ENCODE data around the gene GATA3. TPM values are rescaled to one million over a fixed set of nuclear protein-coding genes. Genes with fewer than 3 reads are reported as not detected.

The GATA3 gene
- total and polyA plus RNA-seq, 3 donors from 2014 or later = 0.31 to 1.9 (median 0.50) TPM

DNA sequence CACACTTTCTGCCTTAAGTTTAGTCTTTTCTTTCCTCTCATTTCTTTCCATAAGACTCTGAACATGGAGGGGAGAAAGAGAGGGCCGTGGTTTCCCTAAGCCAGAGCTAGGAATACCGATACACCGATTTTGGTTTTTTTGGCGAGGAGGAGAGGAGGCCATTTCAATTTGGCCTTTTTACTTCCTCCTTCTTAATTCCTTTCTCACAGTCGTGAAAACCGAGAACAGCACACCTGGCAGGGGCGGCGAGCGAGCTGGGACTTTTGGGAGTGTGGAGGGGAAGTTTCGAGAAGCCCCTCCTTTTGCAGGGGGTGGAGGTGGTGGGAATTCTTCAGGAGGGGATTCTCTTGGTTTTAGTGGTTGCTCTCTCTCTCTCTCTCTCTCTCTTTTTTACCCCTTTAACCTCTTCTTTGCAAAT, 6.2 kb downstream of the GATA3 start:
- no peaks in the 10 kb centered on the region for H3K27me3 ChIP-seq
- TF ChIP-seq, protein P1, sequence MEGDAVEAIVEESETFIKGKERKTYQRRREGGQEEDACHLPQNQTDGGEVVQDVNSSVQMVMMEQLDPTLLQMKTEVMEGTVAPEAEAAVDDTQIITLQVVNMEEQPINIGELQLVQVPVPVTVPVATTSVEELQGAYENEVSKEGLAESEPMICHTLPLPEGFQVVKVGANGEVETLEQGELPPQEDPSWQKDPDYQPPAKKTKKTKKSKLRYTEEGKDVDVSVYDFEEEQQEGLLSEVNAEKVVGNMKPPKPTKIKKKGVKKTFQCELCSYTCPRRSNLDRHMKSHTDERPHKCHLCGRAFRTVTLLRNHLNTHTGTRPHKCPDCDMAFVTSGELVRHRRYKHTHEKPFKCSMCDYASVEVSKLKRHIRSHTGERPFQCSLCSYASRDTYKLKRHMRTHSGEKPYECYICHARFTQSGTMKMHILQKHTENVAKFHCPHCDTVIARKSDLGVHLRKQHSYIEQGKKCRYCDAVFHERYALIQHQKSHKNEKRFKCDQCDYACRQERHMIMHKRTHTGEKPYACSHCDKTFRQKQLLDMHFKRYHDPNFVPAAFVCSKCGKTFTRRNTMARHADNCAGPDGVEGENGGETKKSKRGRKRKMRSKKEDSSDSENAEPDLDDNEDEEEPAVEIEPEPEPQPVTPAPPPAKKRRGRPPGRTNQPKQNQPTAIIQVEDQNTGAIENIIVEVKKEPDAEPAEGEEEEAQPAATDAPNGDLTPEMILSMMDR (IDR thresholded peaks at IDR 0.05) = no peak
- TF ChIP-seq POLR2A (IDR thresholded peaks at IDR 0.05) = no peak
- WGBS, 2 donors = 40 to 50% methylated on average over 10 of the region's 10 CpGs

DNA sequence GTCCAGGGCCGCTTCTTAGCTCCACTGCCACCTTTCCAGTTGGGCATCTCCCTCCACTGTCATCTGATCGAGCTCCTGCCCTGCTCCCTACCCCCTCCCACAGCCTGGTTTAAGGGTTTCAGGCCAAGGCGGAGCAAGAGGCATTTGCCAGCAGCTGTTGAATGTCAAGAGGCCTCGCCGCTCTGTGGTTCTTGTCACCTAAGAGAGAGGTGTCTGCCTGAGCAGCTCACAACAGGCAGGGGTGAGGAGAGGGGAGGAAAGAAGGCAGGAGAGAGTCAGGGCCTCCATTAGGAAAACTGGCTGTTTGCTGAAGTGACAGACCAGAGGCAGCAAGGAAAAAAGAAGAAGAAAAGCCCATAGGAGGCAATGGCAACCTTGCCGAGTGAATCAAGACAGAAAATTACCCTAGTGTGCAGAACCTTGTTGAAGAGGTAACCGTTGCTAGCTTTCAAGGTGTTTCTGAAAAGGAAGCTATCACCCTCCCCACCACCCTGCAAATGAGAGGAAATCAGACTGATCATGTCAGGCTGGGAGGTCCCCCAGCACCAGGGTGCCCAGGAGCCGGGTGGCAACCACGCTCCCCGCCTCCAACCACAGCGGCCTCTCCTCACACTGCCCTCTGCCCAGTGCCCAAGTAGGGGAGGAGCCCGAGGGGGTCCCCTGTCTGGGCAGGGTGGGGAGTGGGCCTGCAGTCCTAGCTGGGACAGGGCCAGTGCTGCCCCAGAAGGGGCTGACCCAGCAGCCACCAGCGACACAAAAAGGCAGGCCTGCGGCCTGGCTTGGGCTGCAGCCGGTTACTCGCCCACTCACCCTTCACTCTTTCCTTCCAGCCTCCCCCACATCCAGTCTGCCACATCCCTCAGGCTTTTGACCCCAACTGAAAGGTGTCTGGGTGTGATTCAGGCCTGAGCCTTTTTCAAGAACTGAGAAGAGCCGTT, 7.1 kb downstream of the GATA3 start:
- DNase-seq = no peak
- intact Hi-C loops (cut with DNase I; ENCODE audit: low total_unique reads) = no loop called here
- H3K36me3 ChIP-seq (ENCODE audit: low read depth, missing control alignments) = no peaks in the 10 kb centered on the region
- no peak overlapping the region for H3K27ac ChIP-seq
- H3K4me3 ChIP-seq = no peak overlapping the region
- H3K27me3 ChIP-seq = no peaks in the 10 kb centered on the region
- WGBS, 2 donors = 70 to 84% methylated on average over 16 to 17 of the region's 17 CpGs
- TF ChIP-seq POLR2A (IDR thresholded peaks at IDR 0.05) = no peak
- TF ChIP-seq, protein P1 (IDR thresholded peaks at IDR 0.05) = no peak
- H3K4me1 ChIP-seq = no peaks in the 10 kb centered on the region
- H3K9me3 ChIP-seq = no peaks in the 10 kb centered on the region

More for the DNA sequence above, 6.2 kb downstream of the GATA3 start:
- intact Hi-C loops (cut with DNase I; ENCODE audit: low total_unique reads) = no loop called here
- H3K36me3 ChIP-seq (ENCODE audit: low read depth, missing control alignments) = no peaks in the 10 kb centered on the region
- no peak for DNase-seq
- no peaks in the 10 kb centered on the region for H3K4me1 ChIP-seq
- no peak overlapping the region for H3K27ac ChIP-seq
- no peak overlapping the region for H3K4me3 ChIP-seq
- H3K9me3 ChIP-seq = no peaks in the 10 kb centered on the region

DNA sequence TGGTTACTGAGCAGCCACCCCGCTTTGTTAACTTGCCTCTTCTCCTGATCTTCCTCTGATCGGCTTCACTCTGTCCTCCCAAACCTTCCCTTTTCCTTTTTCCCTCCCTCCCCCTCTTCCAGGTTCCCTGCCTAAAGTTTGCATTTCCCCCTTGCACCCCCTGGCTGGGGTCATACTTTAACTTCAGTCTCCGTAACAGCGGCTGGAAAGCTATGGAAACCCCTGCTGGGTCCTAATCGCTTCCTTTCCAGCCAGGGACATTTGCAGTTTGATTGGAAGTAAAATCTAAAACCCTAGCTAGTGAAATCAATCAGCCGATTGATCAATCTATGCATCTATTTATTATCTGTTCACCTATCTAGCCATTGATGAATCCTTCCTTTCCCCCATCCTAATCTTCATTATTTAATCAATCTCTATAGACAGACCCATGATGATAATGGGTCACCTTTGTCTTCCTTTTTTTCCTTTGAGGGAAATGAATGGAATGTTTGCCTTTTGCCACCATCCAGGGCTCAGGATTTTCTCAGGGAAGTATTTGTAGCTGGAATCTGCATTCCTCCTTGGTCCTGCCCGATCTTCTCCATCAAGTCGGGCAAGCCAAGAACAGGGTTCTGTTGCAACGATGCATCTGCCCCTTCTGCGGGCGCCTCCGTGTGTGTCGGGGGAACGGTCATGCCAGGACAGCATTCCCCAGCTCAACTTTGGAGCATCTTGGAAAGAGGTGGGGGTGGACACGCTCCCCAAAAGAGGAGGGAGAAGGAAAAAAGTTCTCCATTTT, 8.8 kb downstream of the GATA3 start:
- TF ChIP-seq, protein P1 (IDR thresholded peaks at IDR 0.05) = no peak
- TF ChIP-seq POLR2A (IDR thresholded peaks at IDR 0.05) = no peak
- Histone ChIP-seq H3K27me3 (no peaks in the 10 kb centered on the region), H3K4me1 (no peaks in the 10 kb centered on the region), H3K27ac (no peak overlapping the region), H3K4me3 (no peak overlapping the region), H3K36me3 (ENCODE audit: low read depth, missing control alignments) (no peaks in the 10 kb centered on the region), H3K9me3 (no peaks in the 10 kb centered on the region)
- intact Hi-C loops (cut with DNase I; ENCODE audit: low total_unique reads) = no loop called here
- no peak for DNase-seq
- 71 to 75% methylated on average over 15 of the region's 15 CpGs for WGBS, 2 donors

DNA sequence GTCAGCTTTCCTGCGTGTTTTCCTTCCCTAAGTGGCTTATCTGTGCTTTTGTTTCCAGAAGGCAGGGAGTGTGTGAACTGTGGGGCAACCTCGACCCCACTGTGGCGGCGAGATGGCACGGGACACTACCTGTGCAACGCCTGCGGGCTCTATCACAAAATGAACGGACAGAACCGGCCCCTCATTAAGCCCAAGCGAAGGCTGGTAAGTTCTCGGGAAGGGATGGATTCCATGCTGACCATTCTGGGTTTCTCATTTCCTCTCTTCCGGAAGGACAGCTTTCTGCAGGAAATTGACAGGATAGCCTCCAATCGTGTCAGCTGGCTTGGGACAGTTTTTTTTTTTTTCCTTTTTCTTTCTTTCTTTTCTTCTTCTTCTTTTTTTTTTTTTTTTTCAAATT, 9.4 kb downstream of the GATA3 start:
- H3K4me1 ChIP-seq = no peaks in the 10 kb centered on the region
- no peaks in the 10 kb centered on the region for H3K9me3 ChIP-seq
- WGBS, 2 donors = 60 to 67% methylated on average over 13 of the region's 13 CpGs
- no peaks in the 10 kb centered on the region for H3K27me3 ChIP-seq
- H3K36me3 ChIP-seq (ENCODE audit: low read depth, missing control alignments) = no peaks in the 10 kb centered on the region
- no peak overlapping the region for H3K27ac ChIP-seq
- DNase-seq = no peak
- H3K4me3 ChIP-seq = no peak overlapping the region
- no peak for TF ChIP-seq POLR2A (IDR thresholded peaks at IDR 0.05)
- TF ChIP-seq, protein P1 (IDR thresholded peaks at IDR 0.05) = no peak
- intact Hi-C loops (cut with DNase I; ENCODE audit: low total_unique reads) = no loop called here

Measured in testis (tissue), 3 donors.